GM12892 (cell line): Measurements from ENCODE around the gene HEATR9.

Source experiments
- DNase-seq: peaks from one replicate; pipeline ENCODE4 v3.0.0; 2011; ENCODE audit not compliant: insufficient read length
- FAIRE-seq: peaks from 2 replicates; lab custom pipeline; 2011; peaks lifted over from hg19 to GRCh38; lab: Jason Lieb, UNC
- POLR2A ChIP-seq: IDR thresholded peaks from 2 replicates; pipeline ENCODE4 v1.6.1; 2011; ENCODE audit warnings: low read depth, low read length, control low read depth
- POLR2AphosphoS5 ChIP-seq: IDR thresholded peaks from 2 replicates; pipeline ENCODE4 v1.6.1; 2011; ENCODE audit warnings: low read depth, low read length, control low read depth
- TAF1 ChIP-seq: IDR thresholded peaks from 2 replicates; pipeline ENCODE4 v1.6.1; 2011; ENCODE audit warnings: low read depth, mild to moderate bottlenecking, control low read depth, low read length, borderline replicate concordance

HEATR9 gene

DNA sequence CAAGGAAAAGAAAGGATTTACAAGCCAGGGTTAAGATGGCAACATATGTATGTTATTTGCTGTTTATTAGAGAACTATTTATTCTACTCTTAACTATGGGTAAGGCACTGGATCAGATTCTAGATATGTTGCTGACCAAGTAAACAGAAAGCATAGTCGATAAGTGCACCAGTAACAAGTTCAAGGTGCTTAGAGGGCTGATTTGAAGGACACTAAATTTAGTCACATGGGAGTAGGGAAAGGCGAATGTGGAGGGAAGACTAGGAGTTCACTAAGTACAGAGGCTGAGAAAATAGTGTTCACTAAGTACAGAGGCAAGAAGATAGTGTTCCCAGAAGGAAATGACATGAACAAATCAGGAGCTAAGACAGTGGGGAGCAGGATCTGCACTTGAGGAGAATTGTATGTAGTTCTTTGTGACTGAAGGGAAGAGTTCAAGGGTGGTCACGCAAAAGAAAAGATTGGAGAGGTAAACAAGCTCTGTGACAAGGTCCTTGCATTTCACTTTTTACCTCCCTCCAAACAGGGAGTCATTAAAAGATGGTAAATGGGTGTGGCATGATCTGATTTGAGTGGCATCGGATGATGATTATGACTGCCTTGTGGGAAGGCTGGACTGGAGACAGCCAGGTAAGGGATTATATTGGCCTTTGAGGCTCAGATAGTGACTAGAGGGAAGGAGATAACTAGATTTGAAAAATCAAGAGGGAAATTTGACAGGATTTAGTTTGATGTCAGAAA lies 20.9 kb downstream of the HEATR9 start:
- TF ChIP-seq POLR2A, result peak; percentile 38; the same call in 1 of the 2 replicates
- no peak for TF ChIP-seq TAF1
- 0 out of 2 replicates have a peak, but pooled peaks have one; percentile 13 for TF ChIP-seq POLR2AphosphoS5
- FAIRE-seq (no peak), DNase-seq (no peak)

DNA sequence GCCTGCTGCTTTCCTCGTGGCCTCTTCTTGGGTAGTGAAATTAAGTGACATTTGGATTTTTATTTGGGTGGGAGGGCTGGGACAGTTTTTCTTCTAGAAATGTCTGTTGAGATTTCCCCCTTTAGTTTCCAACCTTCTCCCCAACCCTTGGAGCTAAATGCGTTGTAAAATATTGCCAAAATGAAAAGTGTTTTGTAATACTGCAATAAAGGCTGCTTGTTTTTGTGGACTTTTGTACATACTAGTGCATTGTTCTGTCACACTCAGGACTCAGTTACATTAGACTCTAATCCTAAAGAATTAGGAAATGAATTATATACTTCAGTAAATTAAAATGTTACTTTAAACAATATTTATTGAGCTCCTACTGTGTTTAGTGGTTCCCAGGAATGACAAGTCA lies 21.7 kb downstream of the HEATR9 start:
- DNase-seq (no peak), FAIRE-seq (no peak)
- TF ChIP-seq POLR2A (no peak), TAF1 (no peak), POLR2AphosphoS5 (no peak)

DNA sequence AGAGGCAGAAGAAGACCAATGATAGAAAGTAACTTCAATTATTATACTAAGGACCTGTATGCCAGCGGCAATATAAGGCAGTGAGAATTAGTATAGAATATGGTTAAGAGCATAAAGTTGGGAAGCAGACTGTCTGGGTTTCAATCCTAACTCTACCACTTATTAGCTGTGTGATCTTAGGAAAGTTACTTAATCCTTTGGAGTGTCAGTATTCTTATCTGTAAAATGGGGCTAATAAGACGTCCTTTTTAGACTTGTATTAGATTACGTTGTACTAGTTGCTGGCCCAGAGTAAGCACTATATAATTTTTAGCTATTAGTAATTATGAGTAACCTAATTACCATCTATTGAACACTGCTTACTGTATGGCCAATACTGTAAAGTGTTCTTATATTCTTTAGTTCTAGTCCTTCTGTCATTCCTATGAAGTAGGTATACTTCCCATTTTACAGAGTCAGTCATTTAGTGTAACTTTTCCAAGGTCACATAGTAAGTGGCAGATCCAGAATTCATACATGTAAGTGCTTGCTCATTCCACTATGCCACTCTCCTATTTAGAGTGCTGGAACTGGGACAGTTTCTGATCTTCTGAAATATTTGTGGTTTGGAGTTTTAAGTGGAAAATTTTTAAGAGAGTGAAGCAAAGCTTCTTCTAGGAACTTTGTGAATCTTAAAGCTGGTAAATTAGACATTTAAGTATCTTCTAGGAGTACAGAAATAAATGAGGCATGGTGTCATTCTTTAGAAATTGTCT lies 22.5 kb downstream of the HEATR9 start:
- no peak for TF ChIP-seq TAF1
- FAIRE-seq (no peak), DNase-seq (no peak)

DNA sequence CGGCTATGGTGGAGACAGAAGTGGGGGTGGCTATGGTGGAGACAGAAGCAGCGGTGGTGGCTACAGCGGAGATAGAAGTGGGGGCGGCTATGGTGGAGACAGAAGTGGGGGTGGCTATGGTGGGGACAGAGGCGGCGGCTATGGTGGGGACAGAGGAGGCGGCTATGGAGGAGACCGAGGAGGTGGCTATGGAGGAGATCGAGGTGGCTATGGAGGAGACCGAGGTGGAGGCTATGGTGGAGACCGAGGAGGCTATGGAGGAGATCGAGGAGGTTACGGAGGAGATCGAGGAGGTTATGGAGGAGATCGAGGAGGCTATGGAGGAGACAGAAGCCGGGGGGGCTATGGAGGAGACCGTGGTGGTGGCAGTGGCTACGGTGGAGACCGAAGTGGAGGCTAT lies 24.1 kb downstream of the HEATR9 start:
- no peak for DNase-seq
- TF ChIP-seq POLR2AphosphoS5, result no peak
- TF ChIP-seq POLR2A, result no peak
- no peak for TF ChIP-seq TAF1
- FAIRE-seq, result no peak

DNA sequence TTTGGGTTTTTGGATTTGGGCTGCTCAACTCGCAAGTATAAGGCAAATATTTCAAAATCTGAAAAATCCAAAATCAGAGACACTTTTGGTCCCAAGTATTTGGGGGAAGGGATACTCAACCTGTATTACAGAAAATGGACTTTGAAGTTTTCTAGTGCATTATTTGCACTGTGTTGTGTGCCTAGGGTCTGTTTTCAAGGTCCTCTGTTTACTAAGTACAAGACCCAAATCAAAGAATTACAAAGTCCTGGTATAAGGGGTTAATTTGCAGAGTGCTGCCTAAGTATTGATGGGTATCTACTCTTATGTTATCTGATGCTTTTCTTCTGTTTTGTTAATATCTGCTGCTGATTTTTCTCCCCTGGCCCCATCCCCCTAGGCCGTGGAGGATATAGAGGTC lies 25.0 kb downstream of the HEATR9 start:
- no peak for DNase-seq
- FAIRE-seq, result no peak
- no peak for TF ChIP-seq TAF1
- TF ChIP-seq POLR2AphosphoS5, result no peak
- TF ChIP-seq POLR2A, result no peak

DNA sequence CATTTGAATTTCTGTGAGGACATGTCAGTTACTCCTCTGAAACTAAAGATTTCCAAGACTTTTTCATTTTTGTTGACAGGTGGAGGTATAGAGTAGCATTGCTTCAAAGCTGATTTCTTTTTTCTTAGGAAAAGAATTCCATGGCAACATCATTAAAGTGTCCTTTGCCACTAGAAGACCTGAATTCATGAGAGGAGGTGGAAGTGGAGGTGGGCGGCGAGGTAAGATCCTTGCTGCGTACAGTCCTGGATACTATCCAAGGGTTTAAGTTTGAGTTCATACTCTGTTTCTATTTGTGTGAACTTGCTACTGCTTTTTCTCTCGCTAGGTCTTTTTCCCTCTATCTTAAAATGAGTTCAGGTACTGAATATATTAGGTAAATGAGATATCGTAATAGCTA lies 26.5 kb downstream of the HEATR9 start:
- no peak for DNase-seq
- FAIRE-seq, result no peak
- TF ChIP-seq POLR2A (no peak), POLR2AphosphoS5 (no peak), TAF1 (no peak)

DNA sequence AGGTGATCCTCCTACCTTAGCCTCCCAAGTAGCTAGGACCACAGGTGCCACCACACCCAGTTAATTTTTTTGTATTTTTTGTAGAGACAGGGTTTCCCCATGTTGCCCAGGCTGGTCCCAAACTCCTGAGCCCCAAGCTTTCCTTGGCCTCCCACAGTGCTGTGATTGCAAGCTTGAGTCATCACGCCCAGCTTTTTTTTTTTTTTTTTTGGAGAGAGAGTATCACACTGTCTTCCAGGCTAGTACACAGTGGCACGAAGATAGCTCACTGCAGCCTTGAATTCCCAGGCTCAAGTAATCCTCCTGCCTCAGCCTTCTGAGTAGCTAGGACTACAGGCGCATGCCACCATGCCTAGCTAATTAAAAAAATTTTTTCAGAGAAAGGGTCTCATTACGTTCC lies 27.2 kb downstream of the HEATR9 start:
- FAIRE-seq (no peak), DNase-seq (no peak)
- TF ChIP-seq POLR2A, result no peak

DNA sequence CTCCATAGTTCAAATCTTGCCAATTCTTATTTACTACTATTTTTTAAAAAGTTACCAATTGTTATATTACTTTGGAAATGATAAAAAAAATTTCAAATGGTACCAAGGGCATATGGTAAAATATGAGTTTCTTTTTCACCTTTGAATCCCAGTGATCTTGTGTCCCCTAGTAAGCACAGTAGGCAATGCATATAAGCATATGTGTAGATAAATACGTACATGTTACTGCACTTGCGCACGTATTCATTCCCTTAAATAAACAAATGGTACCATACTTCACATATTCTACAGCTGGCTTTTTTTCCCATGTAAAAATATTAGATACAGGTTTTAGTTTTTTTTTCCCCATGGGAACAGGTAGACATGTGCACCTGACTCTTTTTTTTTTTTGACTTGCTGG lies 27.6 kb downstream of the HEATR9 start:
- FAIRE-seq, result no peak
- TF ChIP-seq TAF1, result no peak
- no peak for DNase-seq

DNA sequence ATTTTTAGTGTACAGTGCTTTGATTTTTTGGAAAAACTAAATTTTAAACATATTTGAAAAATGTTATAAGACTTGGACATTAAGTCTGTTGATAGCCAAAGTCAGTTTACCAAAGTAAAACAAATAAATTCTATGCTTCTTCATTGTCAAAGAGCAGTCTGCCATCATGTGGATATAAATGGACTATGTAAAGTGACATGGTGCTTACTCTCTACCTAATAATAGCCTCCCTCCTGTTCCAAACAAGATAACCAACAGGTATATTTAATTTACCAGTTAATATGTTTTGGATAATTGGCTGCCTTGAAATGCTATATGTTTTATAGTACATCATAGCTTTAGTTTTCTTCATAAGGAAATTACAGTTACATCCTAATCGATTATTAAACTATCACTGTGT lies 43.5 kb downstream of the HEATR9 start:
- no peak for DNase-seq
- TF ChIP-seq TAF1 (no peak), POLR2AphosphoS5 (no peak), POLR2A (no peak)
- no peak for FAIRE-seq

DNA sequence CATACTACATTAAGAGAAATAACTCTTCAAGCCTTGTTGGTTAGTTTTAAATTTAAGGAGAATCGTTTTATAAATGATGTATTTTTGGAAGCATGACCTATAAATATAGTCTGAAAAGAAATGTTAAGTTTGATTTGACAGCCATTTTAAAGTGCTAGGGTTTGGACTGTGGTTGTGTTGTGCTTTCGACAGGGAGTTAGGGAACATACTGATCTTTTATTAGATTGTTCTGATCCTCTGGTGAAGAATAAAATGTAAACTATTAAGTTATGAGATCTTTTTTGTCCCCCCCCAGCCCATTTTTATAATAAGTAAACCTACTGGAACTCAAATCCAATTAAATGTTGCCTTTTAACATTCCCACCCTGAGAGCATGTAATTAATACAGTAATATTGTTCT lies 47.4 kb downstream of the HEATR9 start:
- FAIRE-seq (no peak), DNase-seq (no peak)
- TF ChIP-seq POLR2A, result no peak
- no peak for TF ChIP-seq TAF1
- TF ChIP-seq POLR2AphosphoS5, result no peak

DNA sequence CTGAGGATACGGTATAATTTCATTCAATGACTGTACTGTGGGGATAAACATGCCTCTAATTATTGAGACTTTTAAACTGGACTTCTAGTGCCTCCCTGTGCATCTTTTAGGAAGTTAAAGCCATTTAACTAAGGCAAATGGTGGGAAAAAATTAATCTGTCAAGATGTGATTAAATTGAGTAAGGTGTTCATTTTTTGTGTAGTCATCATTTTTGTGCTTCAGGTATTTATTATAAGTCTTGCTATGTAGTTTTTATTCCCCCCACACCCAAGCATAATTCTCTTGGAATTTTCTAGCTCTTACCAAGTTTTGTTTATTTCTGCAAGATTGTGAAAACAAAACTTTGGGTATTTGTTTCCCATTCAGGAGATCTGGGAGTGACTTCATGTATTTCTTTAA lies 49.2 kb downstream of the HEATR9 start:
- FAIRE-seq, result no peak
- no peak for DNase-seq
- TF ChIP-seq TAF1, result no peak
- no peak for TF ChIP-seq POLR2A

DNA sequence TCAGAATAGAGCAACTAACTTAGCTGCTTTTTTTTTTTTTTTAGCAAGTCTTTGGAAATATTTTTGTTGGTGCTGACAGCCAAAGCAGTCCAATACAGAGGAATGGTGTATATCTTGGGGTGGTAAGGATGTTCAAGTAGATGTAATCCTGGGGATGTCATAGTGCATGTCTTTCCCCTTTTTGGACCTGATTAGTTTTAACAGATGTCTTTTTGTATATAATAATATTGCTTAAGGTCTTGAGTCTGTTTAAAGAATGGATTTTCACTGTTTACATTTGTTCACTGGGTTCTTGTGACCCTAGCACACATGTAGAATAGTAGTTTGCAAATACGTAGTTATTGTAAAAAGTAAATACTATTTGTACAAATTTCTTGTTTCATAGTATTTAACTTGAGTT lies 51.5 kb downstream of the HEATR9 start:
- FAIRE-seq (no peak), DNase-seq (no peak)
- no peak for TF ChIP-seq POLR2AphosphoS5
- TF ChIP-seq TAF1, result no peak
- TF ChIP-seq POLR2A, result no peak

DNA sequence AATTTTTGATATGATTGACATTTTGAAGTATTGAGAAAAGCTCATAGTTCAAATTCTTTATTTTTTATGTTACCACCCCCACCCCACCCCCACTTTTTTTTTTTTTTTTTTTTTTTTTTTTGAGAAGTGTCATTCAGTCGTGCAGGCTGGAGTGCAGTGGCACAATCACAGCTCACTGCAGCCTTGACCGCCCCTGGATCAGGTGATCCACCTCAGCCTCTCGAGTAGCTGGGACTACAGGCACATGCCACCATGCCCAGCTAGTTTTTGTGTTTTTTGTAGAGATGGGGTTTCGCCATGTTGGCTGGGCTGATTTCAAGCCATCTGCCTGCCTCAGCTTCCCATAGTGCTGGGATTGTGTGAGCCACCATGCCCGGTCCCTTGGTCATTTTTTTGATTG lies 52.0 kb downstream of the HEATR9 start:
- no peak for TF ChIP-seq POLR2A
- no peak for TF ChIP-seq POLR2AphosphoS5
- no peak for TF ChIP-seq TAF1
- DNase-seq, result no peak
- FAIRE-seq, result no peak
